Measurements from ENCODE around the gene SMPD3.
A peak's percentile ranks its signal among the peaks of the same experiment; 100 is the strongest.

SMPD3 gene

GRCh38 chr16:68470461-68471150 is 22.3 kb upstream of the SMPD3 start:
- DNase-seq, result peak; percentile 37

- DNase-seq, result peak; percentile 14
These were observed 21.6 kb upstream of the SMPD3 start for GRCh38 chr16:68469796-68470460.

- no peak for DNase-seq
These were observed 20.5 kb upstream of the SMPD3 start for GRCh38 chr16:68468842-68469241.

- no peak for DNase-seq
These were observed 17.9 kb upstream of the SMPD3 start for GRCh38 chr16:68466174-68466573.

GRCh38 chr16:68463904-68464303 is 15.6 kb upstream of the SMPD3 start:
- DNase-seq, result no peak

- no peak for DNase-seq
These were observed 11.8 kb upstream of the SMPD3 start for GRCh38 chr16:68460067-68460466.

GRCh38 chr16:68459457-68459856 is 11.1 kb upstream of the SMPD3 start:
- DNase-seq, result no peak

GRCh38 chr16:68458551-68458950 is 10.2 kb upstream of the SMPD3 start:
- no peak for DNase-seq

GRCh38 chr16:68458101-68458500 is 9.8 kb upstream of the SMPD3 start:
- no peak for DNase-seq

- DNase-seq, result no peak
These were observed 7.3 kb upstream of the SMPD3 start for GRCh38 chr16:68455631-68456030.

GRCh38 chr16:68454920-68455435 is 6.7 kb upstream of the SMPD3 start:
- DNase-seq, result no peak

- no peak for DNase-seq
These were observed 5.5 kb upstream of the SMPD3 start for GRCh38 chr16:68453816-68454215.

GRCh38 chr16:68452176-68452575 is 3.9 kb upstream of the SMPD3 start:
- DNase-seq, result no peak

- DNase-seq, result no peak
These were observed 3.4 kb upstream of the SMPD3 start for GRCh38 chr16:68451676-68452075.

- DNase-seq, result no peak
These were observed 2.5 kb upstream of the SMPD3 start for GRCh38 chr16:68450741-68451255.

GRCh38 chr16:68447653-68448359 is 502 bp downstream of the SMPD3 start:
- no peak for DNase-seq

GRCh38 chr16:68446681-68447652 is 1.3 kb downstream of the SMPD3 start:
- DNase-seq, result no peak

- peak; percentile 45 for DNase-seq
These were observed 2.9 kb downstream of the SMPD3 start for GRCh38 chr16:68445458-68445857.

GRCh38 chr16:68444056-68444657 is 4.2 kb downstream of the SMPD3 start:
- DNase-seq, result peak; percentile 17

- no peak for DNase-seq
These were observed 11.7 kb downstream of the SMPD3 start for GRCh38 chr16:68436581-68436980.

GRCh38 chr16:68434624-68435210 is 13.6 kb downstream of the SMPD3 start:
- DNase-seq, result no peak

- no peak for DNase-seq
These were observed 15.0 kb downstream of the SMPD3 start for GRCh38 chr16:68433316-68433715.

All from CD4-positive, alpha-beta T cell treated with Interleukin-21 for 1 hour (primary cell).